Gastroesophageal sphincter (tissue), 4 donors: ENCODE results near the gene EEA1. TPM values are rescaled to one million over a fixed set of nuclear protein-coding genes. Genes with fewer than 3 reads are reported as not detected.

Experiments
- ATAC-seq: fragments of 150-250 bp; one replicate; pipeline ENCODE4 v1.9.1; 2016; ENCODE audit warnings: mild to moderate bottlenecking, moderate library complexity
- H3K27ac ChIP-seq, 4 donors: fragments of 200-600 bp; sonication (generic) in 3 of 4; 1 replicate in 3 of 4; 2 replicates in 1 of 4; pipeline ENCODE4 v1.5.1; 2016 to 2019
- H3K27me3 ChIP-seq: fragments of 200-600 bp; sonication (generic); one replicate; pipeline ENCODE4 v1.5.1; 2019
- H3K36me3 ChIP-seq, 2 donors: fragments of 200-600 bp; sonication (generic); one replicate each; pipeline ENCODE4 v1.5.1; 2019; ENCODE audit warnings: control low read depth in 1 of 2
- H3K4me1 ChIP-seq, 3 donors: fragments of 200-600 bp; sonication (generic); 1 replicate in 2 of 3; 2 replicates in 1 of 3; pipeline ENCODE4 v1.5.1; 2016 to 2019; ENCODE audit warnings: control low read depth in 2 of 3
- H3K4me3 ChIP-seq, 2 donors: fragments of 200-600 bp; sonication (generic); one replicate each; pipeline ENCODE4 v1.5.1; 2019; ENCODE audit warnings: mild to moderate bottlenecking in 1 of 2, moderate library complexity in 1 of 2
- H3K9me3 ChIP-seq, 3 donors: fragments of 200-600 bp; sonication (generic); one replicate each; pipeline ENCODE4 v1.5.1; 2017 to 2019; ENCODE audit warnings: control low read depth in 2 of 3
- CTCF ChIP-seq, 4 experiments: fragments of 200-600 bp in 2 of 4; fragments of 450-650 bp in 2 of 4; sonication (generic) in 1 of 4; IDR thresholded peaks; one replicate each; pipeline ENCODE4 v1.5.1; 2017 to 2019; ENCODE audit warnings: antibody characterized with exemption in 4 of 4, mild to moderate bottlenecking in 2 of 4, moderate library complexity in 2 of 4
- EP300 ChIP-seq: sonication (generic); formaldehyde crosslinking; IDR thresholded peaks from one replicate; pipeline ENCODE4 v1.6.1; 2017; ENCODE audit warnings: antibody characterized with exemption, mild to moderate bottlenecking
- POLR2A ChIP-seq, 2 donors: fragments of 450-650 bp; IDR thresholded peaks; one replicate each; pipeline ENCODE4 v1.6.1; 2017; ENCODE audit warnings: antibody characterized with exemption in 2 of 2, mild to moderate bottlenecking in 2 of 2, moderate library complexity in 1 of 2
- POLR2AphosphoS5 ChIP-seq: sonication (generic); formaldehyde crosslinking; IDR thresholded peaks from one replicate; pipeline ENCODE4 v1.6.1; 2017; ENCODE audit warnings: antibody characterized with exemption
- WGBS, 2 donors: methylation state at CpG; one replicate each; pipeline ENCODE4 v1.1.5; 2018; ENCODE audit warnings: low coverage in 1 of 2; 5-methylcytosine and 5-hydroxymethylcytosine counted together
- total RNA-seq, 4 donors: library from RNA; depleted of rRNA; stranded (reverse); fragments of >200 nt; gene quantifications; one replicate each; pipeline ENCODE4 v1.1.0, GENCODE V29; 2016

The EEA1 gene
- total RNA-seq, 4 donors from 2014 or later = 25.0 to 37.1 (median 30.4) TPM

- no peak overlapping the region for H3K4me3 ChIP-seq
- no peaks in the 10 kb centered on the region for H3K4me1 ChIP-seq
- no peak overlapping the region for H3K27ac ChIP-seq
- H3K36me3 ChIP-seq = peaks cover 0 to 32% of the 10 kb centered on the region in 2 donors
- no peak for TF ChIP-seq POLR2A (IDR thresholded peaks at IDR 0.05)
- no peak for TF ChIP-seq POLR2AphosphoS5
- TF ChIP-seq CTCF (IDR thresholded peaks at IDR 0.05) = no peak
- no peak for TF ChIP-seq EP300
- H3K27me3 ChIP-seq = no peaks in the 10 kb centered on the region
- ATAC-seq = no peak
- no peaks in the 10 kb centered on the region for H3K9me3 ChIP-seq
- 86 to 93% methylated on average over 6 to 7 of the region's 7 CpGs for WGBS, 2 donors
Measured at GRCh38 chr12:92859650-92860386, 69.3 kb downstream of the EEA1 start.

GRCh38 chr12:92857818-92858217 lies 71.3 kb downstream of the EEA1 start:
- Histone ChIP-seq H3K36me3 (peaks cover 0 to 19% of the 10 kb centered on the region in 2 donors), H3K4me3 (no peak overlapping the region), H3K27me3 (no peaks in the 10 kb centered on the region), H3K27ac (no peak overlapping the region), H3K4me1 (no peaks in the 10 kb centered on the region), H3K9me3 (no peaks in the 10 kb centered on the region)
- 98 to 100% methylated on average over 2 to 6 of the region's 8 CpGs for WGBS, 2 donors
- TF ChIP-seq POLR2A (IDR thresholded peaks at IDR 0.05) = no peak
- TF ChIP-seq CTCF (IDR thresholded peaks at IDR 0.05) = no peak
- TF ChIP-seq POLR2AphosphoS5 = no peak
- TF ChIP-seq EP300 = no peak
- no peak for ATAC-seq

- Histone ChIP-seq H3K27me3 (no peaks in the 10 kb centered on the region), H3K36me3 (peaks cover 0 to 34% of the 10 kb centered on the region in 2 donors), H3K27ac (no peak overlapping the region), H3K9me3 (no peaks in the 10 kb centered on the region), H3K4me1 (peaks cover 0 to 11% (median 0%) of the 10 kb centered on the region in 3 donors), H3K4me3 (no peak overlapping the region)
- TF ChIP-seq POLR2AphosphoS5 = no peak
- ATAC-seq = no peak
- WGBS, 2 donors = 94 to 100% methylated on average over 3 of the region's 3 CpGs
Measured at GRCh38 chr12:92854344-92854743, 74.8 kb downstream of the EEA1 start.

- no peak overlapping the region for H3K4me3 ChIP-seq
- 83 to 90% methylated on average over 1 to 3 of the region's 3 CpGs for WGBS, 2 donors
- no peaks in the 10 kb centered on the region for H3K27me3 ChIP-seq
- ATAC-seq = no peak
- H3K36me3 ChIP-seq = peaks cover 0 to 18% of the 10 kb centered on the region in 2 donors
- H3K27ac ChIP-seq = no peak overlapping the region
- TF ChIP-seq CTCF (IDR thresholded peaks at IDR 0.05) = no peak
- TF ChIP-seq EP300 = no peak
- TF ChIP-seq POLR2AphosphoS5 = no peak
- TF ChIP-seq POLR2A (IDR thresholded peaks at IDR 0.05) = no peak
- H3K4me1 ChIP-seq = peaks cover 0 to 11% (median 0%) of the 10 kb centered on the region in 3 donors
- no peaks in the 10 kb centered on the region for H3K9me3 ChIP-seq
Measured at GRCh38 chr12:92848740-92849139, 80.4 kb downstream of the EEA1 start.

GRCh38 chr12:92847368-92847767 lies 81.7 kb downstream of the EEA1 start:
- 93 to 100% methylated on average over 1 of the region's 1 CpG for WGBS, 2 donors
- Histone ChIP-seq H3K9me3 (no peaks in the 10 kb centered on the region), H3K4me3 (no peak overlapping the region), H3K27ac (no peak overlapping the region), H3K36me3 (peaks cover 0 to 18% of the 10 kb centered on the region in 2 donors), H3K4me1 (peaks cover 0 to 11% (median 0%) of the 10 kb centered on the region in 3 donors), H3K27me3 (no peaks in the 10 kb centered on the region)
- no peak for TF ChIP-seq CTCF (IDR thresholded peaks at IDR 0.05)
- no peak for TF ChIP-seq POLR2A (IDR thresholded peaks at IDR 0.05)
- TF ChIP-seq POLR2AphosphoS5 = no peak
- no peak for TF ChIP-seq EP300
- no peak for ATAC-seq
